GM19452 (cell line): ENCODE results near the gene LILRB5.
A peak's percentile ranks its signal among the peaks of the same experiment; 100 is the strongest.
"Not testable (repeated sequence)": the region's sequence is repeated elsewhere in the genome, so short reads cannot be mapped to it uniquely, and the experiment has no call there.

Source experiments
- ATAC-seq: cut with Tn5 transposase; IDR thresholded peaks from one replicate; pipeline ENCODE4 v1.9.1; 2021; ENCODE audit not compliant: unreplicated experiment

The LILRB5 gene

DNA sequence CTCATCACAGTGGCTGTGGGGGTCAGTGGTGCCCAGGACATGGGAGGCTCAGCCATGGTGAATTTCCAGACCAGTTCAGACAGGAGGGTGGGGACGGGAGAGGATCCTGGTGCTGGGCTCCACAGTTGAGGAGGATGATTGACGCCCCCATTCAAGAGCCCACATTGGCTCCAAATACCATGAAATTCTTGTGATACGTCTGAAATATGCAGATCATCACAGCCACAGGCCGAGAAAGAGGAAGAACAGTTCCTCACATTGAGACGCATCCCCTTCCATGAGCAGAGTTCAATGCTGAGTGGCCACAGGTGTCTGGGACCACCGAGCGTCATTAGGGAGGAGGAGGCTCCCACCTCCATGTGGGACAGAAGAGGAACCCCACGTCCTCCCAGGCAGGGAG lies 13.3 kb downstream of the LILRB5 start:
- ATAC-seq: not testable (repeated sequence)

DNA sequence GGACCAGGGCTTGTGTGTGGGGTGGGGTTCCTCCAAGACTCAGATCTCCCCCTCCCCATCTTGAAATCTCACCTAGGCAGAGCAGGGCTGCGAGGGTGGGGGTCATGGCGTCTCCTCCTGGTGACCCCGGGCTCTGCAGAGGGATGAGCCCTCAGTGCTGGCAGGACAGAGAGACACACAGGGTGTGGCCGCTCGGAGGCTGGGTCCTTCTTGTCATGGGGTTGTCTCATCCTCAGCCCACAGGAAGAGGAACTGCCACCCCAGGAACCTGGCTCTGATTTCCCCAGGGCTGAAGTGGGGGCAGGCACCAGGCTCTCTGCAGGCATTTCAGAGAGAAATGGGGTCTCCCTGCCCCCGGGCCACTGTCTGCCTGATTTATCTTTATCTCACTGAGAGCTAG lies 14.4 kb downstream of the LILRB5 start, which contains the start of gene LILRA6:
LILRA6 (minus strand) TSS at position 145 of the 400 bp plus-strand sequence.
- ATAC-seq: not testable (repeated sequence)

DNA sequence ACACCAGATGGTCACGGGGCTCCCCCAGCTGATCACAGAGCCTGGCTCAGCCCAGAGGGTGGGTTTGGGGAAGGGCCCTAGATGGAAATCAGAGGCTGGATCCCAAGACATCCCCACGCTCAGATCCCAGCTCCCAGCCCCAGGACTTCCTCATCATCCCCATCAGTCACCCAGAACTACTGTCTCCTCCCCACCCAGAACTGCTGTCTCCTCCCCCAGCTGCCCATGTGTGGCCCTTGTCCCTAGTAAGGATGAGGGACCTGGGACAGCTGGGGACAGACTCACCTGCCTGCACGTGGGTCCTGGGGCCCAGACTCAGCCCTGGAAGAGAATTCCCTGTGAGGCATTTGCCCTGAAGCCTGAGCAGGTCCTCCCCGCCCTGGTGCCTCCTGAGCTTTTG lies 14.8 kb downstream of the LILRB5 start:
- not testable (repeated sequence) for ATAC-seq

DNA sequence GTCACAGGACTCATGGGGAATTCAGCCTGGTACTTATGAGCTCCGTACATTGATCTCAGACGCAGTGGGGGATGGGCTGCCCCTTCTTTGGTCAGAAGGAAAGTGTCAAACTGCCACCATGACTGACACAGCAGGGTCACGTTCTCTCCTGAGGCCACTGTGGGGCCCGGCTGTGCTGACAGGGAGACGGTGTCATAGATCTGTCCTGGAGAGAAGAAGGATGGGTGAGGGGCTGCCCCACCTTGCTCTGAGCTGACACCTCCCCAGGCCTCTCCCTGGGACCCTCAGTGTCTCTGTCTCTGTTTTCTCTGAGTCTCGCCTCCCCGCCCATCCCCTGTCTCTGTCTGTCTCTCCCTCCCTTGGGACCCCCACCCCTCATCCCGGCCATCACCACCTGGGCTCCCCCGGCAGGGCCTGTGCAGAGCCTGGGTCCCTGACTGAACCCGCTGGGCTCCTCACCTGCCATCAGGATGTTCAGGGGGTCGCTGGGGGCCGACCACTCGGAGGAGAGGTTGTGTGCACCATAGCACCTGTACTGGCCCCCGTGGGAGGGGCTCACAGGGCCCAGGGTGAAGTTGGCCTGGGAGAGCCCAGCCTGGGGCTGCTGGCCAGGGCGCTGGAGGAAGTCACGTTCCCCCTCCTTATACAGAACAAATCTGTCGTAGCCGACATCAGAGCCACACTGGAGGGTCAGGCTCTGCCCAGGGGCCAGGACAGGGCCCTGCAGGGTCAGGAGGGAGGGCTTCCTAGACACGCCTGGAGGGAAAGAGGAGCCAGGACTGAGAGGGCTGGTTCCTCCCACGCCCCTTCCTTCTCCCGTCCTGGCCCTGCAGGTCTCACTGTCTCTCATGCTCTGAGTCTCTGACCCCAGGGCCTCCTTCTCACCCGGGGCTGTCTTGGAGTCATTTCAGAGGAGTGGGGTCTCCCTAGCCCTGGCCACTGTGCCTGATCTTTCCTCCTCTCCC lies 16.4 kb downstream of the LILRB5 start:
- not testable (repeated sequence) for ATAC-seq

DNA sequence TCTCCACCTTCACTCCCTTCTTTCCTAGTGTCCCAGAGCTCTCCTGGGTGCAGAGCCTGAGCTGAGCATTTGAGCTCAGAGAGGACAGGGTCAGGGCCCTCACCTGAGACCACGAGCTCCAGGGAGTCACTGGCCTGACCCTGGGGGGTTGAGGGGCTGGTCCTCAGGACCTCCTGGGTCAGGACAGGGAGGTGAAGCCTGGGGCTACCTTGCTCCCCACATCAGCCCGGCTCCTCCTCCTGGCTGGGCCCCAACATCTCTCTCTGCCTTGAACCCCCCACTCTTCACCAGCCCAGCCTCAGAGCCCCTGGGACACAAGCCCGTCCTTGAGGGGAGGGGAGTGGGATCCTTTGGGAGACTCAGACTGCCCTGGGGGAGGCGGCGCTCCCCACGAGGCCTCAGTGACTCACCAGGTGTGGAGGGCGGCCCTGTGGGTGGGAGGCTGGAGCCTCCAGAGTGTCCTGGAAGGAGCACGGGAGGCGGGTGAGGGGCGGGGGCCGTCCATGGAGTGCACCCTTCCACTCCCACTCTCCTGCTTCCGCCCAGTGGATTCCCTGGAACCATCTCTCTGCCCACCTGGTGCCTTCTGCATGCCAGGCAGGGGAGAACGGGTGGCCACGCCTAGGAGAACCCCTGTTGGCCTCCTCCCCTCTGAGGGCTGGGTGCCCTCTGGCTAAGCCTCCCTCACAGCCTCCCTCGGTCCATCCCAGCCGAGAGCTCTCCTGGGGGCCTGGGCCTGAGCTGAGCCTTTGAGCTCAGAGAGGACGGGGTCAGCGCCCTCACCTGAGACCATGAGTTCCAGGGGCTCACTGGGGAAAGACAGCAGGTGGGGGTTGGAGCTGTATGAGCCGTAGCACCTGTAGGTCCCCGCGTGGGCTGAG lies 17.3 kb downstream of the LILRB5 start:
- ATAC-seq: not testable (repeated sequence)

DNA sequence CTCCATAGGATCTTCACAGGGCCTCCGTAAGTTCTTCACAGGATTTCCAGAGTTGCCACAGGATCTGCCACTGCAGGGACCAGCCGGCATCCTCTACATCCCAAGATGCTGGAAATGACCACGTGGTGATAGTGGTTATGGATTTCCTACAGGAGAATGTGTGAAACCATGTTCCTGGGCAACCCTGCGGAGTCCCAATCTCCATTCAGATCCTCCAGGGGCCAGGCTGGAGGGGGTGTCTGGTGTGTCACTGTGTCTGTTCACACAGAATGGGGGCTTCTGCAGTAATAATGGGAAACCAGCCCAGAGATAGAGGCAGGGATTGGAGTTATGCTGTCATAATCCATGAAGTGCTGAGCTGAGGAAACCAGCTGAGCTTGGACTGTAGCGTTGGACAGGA lies 23.1 kb downstream of the LILRB5 start:
- no peak for ATAC-seq

DNA sequence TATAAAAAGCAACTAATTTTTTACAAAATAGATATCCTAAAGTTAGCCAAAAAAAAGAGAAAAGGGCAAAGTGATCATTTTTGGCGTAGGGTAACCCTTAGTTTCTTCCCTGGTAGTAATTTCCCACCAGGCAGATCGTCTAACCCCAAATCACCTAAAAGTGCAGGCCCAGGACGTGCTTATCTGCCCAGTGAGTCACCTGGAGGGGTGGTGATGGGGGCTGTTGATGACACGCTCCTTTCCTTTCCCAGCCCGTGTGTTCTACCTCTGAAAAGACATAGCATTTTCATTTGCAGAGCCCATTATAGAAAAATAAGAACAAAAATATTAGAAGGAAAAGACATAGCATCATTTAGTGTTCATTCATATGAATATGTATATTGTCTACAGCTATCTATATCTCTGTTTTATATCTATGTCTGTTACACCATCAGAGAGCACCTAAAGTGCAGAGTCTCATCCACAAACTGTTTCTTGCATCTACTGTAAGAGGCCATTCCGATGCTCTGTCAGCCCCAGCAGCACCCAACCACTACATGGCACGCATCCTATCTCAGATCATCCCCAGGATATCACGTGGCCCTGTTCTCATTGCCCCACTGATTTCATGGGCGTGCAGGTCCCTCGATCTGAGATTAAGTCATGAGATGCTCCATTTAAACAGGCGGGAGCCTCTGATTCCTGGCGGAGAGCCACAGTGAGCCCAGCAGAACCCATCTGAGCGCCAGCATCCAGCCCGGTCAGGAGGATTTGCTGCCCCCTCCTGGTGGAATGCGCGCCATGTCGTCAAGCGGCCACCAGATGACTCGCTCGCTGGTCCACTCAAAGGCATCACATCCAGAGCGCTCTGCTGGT lies 25.8 kb downstream of the LILRB5 start:
- peak; percentile 56 for ATAC-seq

DNA sequence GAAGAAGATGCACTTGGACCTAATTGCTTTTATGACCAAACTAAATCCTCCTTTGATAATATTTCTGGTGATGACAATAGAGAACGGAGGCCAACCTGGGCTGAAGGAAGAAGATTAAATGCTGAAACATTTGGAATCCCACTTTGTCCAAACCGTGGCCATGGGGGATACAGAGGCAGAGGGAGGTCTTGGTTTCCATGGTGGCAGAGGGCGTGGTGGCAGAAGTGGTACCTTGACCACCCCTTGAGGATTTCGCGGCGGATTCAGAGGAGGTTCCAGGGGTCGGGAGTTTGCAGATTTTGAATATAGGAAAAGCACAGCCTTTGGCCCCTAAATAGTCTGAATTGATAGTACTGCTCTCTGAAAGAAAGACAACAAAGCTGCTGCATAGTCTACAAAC lies 27.0 kb downstream of the LILRB5 start:
- no peak for ATAC-seq

DNA sequence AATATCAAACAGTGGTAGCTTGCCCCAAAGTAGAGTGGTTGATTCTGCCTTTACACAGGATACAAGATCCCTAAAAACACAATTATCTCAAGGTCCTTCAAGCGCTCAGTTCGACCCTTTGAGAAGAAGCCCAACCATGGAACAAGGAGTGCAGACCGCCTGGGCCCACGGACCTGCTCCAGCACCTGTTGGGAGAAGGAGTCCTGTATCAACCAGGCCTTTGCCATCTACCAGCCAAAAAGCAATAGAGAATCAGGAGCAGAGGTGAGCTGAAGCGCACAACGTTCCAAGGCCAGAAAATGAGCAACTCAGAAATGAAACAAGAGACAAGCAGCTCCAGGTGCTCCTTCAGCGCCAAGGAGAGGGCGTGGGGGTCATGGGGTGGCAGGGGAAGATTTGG lies 27.9 kb downstream of the LILRB5 start:
- ATAC-seq: no peak

DNA sequence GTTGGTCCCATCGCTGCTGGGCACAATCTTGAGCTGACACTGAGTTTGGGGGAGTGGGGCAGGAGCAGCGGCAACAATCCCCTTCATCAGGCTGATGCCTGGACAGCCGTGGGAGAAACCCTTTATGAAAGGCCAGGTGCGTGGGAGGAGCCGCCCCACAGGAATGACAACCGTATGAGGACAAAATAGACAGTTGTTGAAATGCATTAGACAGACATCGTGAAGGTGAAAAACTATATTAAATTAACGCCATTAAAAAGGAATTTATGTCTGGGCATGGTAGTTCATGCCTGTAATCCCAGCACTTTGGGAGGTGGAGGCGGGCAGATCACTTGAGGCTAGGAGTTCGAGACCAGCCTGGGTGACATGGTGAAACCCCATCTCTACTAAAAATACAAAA lies 32.5 kb downstream of the LILRB5 start:
- ATAC-seq: not testable (repeated sequence)

DNA sequence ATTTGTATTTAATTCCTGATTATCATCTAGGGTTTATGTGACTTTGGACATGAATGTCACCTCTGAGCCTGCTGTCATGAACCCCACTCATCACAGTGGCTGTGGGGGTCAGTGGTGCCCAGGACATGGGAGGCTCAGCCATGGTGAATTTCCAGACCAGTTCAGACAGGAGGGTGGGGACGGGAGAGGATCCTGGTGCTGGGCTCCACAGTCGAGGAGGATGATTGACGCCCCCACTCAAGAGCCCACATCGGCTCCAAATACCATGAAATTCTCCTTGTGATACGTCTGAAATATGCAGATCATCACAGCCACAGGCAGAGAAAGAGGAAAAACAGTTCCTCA lies 33.2 kb downstream of the LILRB5 start:
- not testable (repeated sequence) for ATAC-seq

DNA sequence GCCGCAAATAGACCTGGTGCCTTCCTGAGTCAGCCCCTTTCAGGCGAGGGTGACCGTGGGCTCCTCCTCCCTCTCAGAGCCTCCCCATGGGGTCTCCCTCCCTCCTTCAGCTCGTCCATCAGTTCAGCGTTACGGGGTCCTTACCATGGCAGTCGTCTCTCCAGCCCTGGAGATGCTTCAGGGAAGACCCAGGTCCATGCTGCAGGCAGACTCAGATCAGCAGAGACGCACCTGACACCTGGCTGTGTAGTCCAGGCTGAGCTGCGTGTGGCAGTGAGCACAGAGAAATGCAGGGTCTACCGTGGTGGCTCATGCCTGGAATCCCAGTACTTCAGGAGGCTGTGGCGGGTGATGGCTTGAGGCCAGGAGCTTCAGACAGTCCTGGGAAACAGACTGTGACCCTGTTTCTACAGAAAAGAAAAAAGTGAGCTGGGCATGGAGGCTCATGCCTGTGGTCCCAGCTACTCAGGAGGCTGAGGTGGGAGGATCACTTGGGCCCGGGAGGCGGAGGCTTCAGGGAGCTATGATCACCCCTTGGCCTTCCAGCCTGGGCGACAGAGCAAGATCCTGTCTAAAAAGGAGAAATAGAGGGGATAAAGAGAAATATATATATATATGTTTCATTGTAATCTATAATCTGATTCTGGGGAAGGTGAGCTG lies 33.7 kb downstream of the LILRB5 start:
- ATAC-seq: not testable (repeated sequence)

DNA sequence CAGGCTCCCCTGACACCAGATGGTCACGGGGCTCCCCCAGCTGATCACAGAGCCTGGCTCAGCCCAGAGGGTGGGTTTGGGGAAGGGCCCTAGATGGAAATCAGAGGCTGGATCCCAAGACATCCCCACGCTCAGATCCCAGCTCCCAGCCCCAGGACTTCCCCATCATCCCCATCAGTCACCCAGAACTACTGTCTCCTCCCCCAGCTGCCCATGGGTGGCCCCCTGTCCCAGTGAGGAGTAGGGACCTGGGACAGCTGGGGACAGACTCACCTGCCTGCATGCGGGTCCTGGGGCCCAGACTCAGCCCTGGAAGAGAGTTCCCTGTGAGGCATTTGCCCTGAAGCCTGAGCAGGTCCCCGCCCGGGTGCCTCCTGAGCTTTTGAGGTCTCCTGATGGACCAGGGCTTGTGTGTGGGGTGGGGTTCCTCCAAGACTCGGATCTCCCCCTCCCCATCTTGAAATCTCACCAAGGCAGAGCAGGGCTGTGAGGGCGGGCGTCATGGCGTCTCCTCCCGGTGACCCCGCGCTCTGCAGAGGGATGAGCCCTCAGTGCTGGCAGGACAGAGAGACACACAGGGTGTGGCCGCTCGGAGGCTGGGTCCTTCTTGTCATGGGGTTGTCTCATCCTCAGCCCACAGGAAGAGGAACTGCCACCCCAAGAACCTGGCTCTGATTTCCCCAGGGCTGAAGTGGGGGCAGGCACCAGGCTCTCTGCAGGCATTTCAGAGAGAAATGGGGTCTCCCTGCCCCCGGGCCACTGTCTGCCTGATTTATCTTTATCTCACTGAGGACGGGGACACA lies 34.4 kb downstream of the LILRB5 start, which contains the start of gene LILRB3:
LILRB3 (minus strand) TSS at position 534 of the 803 bp plus-strand sequence; CDS start at position 503, 31 bp downstream.
- ATAC-seq: not testable (repeated sequence)

DNA sequence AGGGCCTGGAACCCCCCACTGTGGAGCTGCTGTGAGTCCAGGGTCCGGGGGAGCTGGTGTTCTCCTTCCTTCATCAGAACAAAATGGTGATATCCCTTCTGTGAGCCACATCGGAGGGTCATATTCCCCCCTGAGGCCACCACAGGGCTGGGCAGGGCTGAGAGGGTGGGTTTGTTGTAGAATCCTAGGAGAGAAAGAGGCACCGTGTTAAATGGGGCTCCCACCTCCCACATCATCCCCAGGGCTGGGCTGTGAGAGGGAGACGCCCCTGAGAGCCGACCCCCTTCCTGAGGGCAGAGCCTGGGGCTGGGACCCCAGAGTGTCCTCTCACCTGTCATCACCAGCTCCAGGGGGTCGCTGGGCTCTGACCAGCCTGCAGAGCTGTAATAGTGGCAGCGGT lies 35.1 kb downstream of the LILRB5 start:
- not testable (repeated sequence) for ATAC-seq

DNA sequence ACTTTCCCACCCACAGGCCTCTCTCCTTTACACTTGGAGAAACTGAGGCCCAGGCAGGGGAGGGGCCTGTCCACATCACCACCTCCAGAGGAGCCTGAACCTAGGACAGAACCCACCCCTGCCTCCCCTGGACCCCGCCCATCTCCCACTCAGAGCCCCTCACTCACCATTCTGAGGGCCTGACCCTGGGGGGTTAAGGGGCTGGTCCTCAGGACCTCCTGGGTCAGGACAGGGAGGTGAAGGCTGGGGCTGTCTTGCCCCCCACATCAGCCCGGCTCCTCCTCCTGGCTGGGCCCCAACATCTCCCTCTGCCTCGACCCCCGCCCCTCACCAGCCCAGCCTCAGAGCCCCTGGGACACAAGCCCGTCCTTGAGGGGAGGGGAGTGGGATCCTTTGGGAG lies 37.4 kb downstream of the LILRB5 start:
- not testable (repeated sequence) for ATAC-seq

DNA sequence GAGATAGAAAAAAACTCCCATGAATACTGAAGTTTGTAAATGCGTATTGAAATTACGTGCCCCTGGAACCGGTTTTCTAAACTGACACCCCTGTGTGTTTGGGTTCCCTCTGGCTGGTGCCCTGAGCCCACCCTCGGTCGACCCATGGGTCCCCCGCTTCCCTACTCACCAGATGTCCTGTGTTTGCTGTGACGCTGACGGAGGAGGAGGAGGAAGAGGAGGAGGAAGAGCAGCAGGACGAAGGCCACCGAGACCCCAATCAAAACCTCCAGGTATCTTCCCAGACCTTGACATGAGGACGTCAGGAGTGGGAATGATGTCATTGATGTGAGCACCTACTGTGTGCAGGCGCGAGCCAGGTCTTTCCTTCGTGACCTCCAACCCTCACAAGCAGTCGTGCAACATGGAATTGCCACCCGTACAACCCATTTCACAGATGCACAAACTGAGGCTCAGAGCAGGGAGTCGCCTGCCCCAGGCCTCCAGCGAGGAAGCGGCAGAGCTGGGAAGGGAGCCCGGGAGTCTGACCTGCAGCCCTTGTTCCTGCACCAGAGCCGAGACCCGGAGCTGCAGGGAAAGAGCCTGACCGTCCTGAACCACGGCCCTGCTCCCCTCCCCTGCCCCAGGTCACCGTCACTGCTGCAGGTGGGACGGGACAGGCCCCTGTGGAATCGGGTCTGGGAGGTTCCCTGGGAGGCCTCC lies 38.0 kb downstream of the LILRB5 start:
- ATAC-seq: no peak

DNA sequence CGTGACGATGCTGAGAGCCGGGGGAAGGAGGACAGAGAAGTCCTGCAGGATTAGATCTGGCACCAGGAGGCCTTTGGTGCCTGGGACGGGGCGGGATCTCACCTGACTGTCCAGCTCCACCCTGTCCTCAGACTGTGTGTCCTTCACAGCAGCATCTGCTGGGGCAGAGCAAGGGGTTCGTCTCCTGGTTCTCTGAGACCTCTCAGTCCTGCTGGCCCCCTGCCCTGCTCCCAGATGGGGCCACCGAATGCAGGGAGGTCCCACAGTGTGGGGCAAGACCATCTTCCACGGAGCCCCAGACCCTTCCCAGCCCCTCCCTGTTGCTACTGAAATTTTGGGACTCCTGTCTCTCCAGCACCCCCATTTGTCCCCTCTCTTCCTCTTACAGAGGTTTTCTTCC lies 38.8 kb downstream of the LILRB5 start:
- ATAC-seq: no peak

DNA sequence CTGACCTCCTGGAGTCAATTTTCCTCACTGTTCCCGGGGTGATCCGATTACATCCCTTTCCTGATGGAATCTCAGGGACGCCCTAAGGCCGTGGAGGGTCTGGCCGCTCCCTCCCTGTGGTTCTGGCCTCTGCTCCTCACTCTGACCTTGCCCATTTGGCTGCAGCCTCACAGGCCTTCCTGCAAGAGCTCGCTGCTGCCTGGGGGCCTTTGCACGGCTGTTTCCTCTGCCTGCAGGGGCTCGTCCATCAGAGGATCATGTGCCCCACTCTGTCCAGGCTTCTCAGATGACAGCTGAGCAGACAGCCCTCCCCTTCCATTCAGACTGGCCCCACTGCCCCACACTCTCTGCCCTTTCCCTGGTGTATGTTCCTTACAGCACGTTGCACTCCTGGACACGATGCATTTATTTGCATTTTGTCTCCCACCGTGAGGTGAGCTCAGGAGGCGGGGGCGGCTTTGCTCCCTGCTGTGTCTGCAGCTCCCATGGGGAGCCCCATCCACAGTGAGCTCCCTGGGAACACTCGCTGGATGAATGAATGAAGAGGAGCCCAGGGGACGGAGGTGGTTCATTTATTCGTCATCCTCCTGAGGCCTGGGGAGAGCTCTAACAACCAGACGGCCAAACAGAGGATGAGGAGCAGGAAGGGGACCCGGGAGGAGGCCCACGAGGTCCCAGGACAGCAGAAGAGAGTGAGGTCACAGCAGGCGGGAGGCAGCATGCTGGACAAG lies 39.4 kb downstream of the LILRB5 start:
- not testable (repeated sequence) for ATAC-seq
